K562 (cell line): ENCODE measurements around the gene GTPBP2. TPM values are rescaled to one million over a fixed set of nuclear protein-coding genes. Genes with fewer than 3 reads are reported as not detected.

ENCODE experiments used
- ATAC-seq: fragments of 200-7000 bp; cut with Tn5 transposase; 3 replicates; pipeline ENCODE4 v1.9.1; 2020; ENCODE audit warnings: moderate library complexity
- BruUV-seq: library from RNA; stranded (reverse); fragments of 400-500 nt; replicated peaks from 2 replicates; lab custom pipeline; 2021; lab: Mats Ljungman, UMichigan
- CTCF ChIA-PET: fragments of 300-600 bp; formaldehyde crosslinking; extraction: SDS; loops from one replicate; lab custom pipeline; 2021; ENCODE audit warnings: low intra/inter-chr PET ratio; lab: Yijun Ruan, JAX
- POLR2A ChIA-PET: fragments of 300-600, 350-650 bp; sonication (Branson Sonifier 250); formaldehyde crosslinking; extraction: SDS; loops from one replicate; lab custom pipeline; 2021; ENCODE audit warnings: antibody characterized with exemption, inconsistent platforms; lab: Yijun Ruan, JAX
- DNase-seq, 4 experiments: peaks; one replicate each; pipeline versions ENCODE4 v3.0.0 to v3.0.0-alpha.2; 2011 to 2018; ENCODE audit warnings: low spot score in 3 of 4, mixed read lengths in 3 of 4; ENCODE audit errors: extremely low read depth in 1 of 4
- FAIRE-seq: peaks from 2 replicates; lab custom pipeline; 2011; peaks lifted over from hg19 to GRCh38; lab: Jason Lieb, UNC
- H2AFZ ChIP-seq: 2 replicates; pipeline ENCODE4 v1.6.0; 2011; ENCODE audit warnings: low read depth, low read length, control low read depth, inconsistent platforms
- H3K27ac ChIP-seq: fragments of 200-600 bp; 3 replicates; pipeline ENCODE4 v1.8.0; 2011; ENCODE audit warnings: low read depth, mild to moderate bottlenecking, control low read depth, inconsistent platforms, low read length, moderate library complexity, mixed read lengths; ENCODE audit errors: extremely low read depth
- H3K27me3 ChIP-seq, 2 experiments: fragments of 300-600 bp in 1 of 2; 2 replicates in 1 of 2; 3 replicates in 1 of 2; pipeline versions ENCODE4 v1.6.0 to v1.8.0; 2011; ENCODE audit warnings: inconsistent platforms in 2 of 2, low read length in 2 of 2, mild to moderate bottlenecking in 1 of 2, mixed read lengths in 1 of 2, moderate library complexity in 1 of 2; ENCODE audit not compliant: control insufficient read depth in 2 of 2, insufficient read depth in 2 of 2
- H3K36me3 ChIP-seq: fragments of 300-600 bp; 3 replicates; pipeline ENCODE4 v1.8.0; 2011; ENCODE audit warnings: mild to moderate bottlenecking, low read length, inconsistent platforms; ENCODE audit not compliant: control insufficient read depth, insufficient read depth
- H3K4me1 ChIP-seq, 2 experiments: fragments of 200-600 bp in 1 of 2; replicated peaks in 1 of 2; 2 replicates in 1 of 2; 3 replicates in 1 of 2; pipeline versions ENCODE4 v1.5.1 to v1.8.0; 2011; ENCODE audit warnings: inconsistent platforms in 2 of 2, low read length in 2 of 2, mild to moderate bottlenecking in 1 of 2, mixed read lengths in 1 of 2, moderate library complexity in 1 of 2; ENCODE audit not compliant: control insufficient read depth in 2 of 2, insufficient read depth in 2 of 2
- H3K4me2 ChIP-seq: 2 replicates; pipeline ENCODE4 v1.6.1; 2011; ENCODE audit warnings: low read length, control low read depth, inconsistent platforms, mixed read lengths; ENCODE audit not compliant: insufficient read depth
- H3K4me3 ChIP-seq: fragments of 200-600 bp; sonication (generic), shearing (Covaris generic); 2 replicates; pipeline ENCODE4 v1.5.1; 2016; ENCODE audit warnings: control low read depth, inconsistent platforms
- H3K79me2 ChIP-seq: fragments of 200-600 bp; 3 replicates; pipeline ENCODE4 v1.8.0; 2011; ENCODE audit warnings: low read length, inconsistent platforms; ENCODE audit not compliant: control insufficient read depth, insufficient read depth
- H3K9ac ChIP-seq, 2 experiments: 2 replicates each; pipeline versions ENCODE4 v1.6.0 to v1.6.1; 2011; ENCODE audit warnings: low read depth in 2 of 2, low read length in 2 of 2, control low read depth in 1 of 2, inconsistent platforms in 1 of 2, mild to moderate bottlenecking in 1 of 2, mixed read lengths in 1 of 2; ENCODE audit not compliant: insufficient read depth in 1 of 2
- H3K9me1 ChIP-seq: one replicate; pipeline ENCODE4 v1.6.0; 2011; ENCODE audit warnings: inconsistent platforms, mild to moderate bottlenecking, low read length, moderate library complexity; ENCODE audit not compliant: control insufficient read depth, insufficient read depth
- H3K9me3 ChIP-seq: replicated peaks from 2 replicates; pipeline ENCODE4 v1.5.1; 2011; ENCODE audit warnings: low read depth, low read length, inconsistent platforms; ENCODE audit not compliant: control insufficient read depth, insufficient read depth
- H4K20me1 ChIP-seq: replicated peaks from 2 replicates; pipeline ENCODE4 v1.6.1; 2011; ENCODE audit warnings: low read length, inconsistent platforms, mixed read lengths; ENCODE audit not compliant: control insufficient read depth, insufficient read depth
- FOXK1 ChIP-seq: sonication (generic); formaldehyde crosslinking; IDR thresholded peaks from 2 replicates; pipeline ENCODE4 v1.8.0; 2022; ENCODE audit warnings: missing genetic modification reagents, mild to moderate bottlenecking, borderline replicate concordance
- HDAC1 ChIP-seq, 2 experiments: fragments of 450-650 bp; IDR thresholded peaks; 2 replicates each; pipeline ENCODE4 v1.6.1; 2016 to 2017; ENCODE audit warnings: inconsistent platforms in 1 of 2, mild to moderate bottlenecking in 1 of 2, moderate library complexity in 1 of 2
- MYNN ChIP-seq, 2 experiments: sonication (generic); formaldehyde crosslinking in 1 of 2; IDR thresholded peaks; 2 replicates each; pipeline versions ENCODE4 v1.5.0 to v1.6.1; 2016 to 2020; ENCODE audit warnings: antibody characterized with exemption in 1 of 2, missing genetic modification reagents in 1 of 2
- POLR2AphosphoS5 ChIP-seq: IDR thresholded peaks from 2 replicates; pipeline ENCODE4 v1.6.1; 2011; ENCODE audit warnings: mild to moderate bottlenecking, low read depth, low read length, moderate library complexity; ENCODE audit not compliant: control insufficient read depth, insufficient read depth
- POLR2G ChIP-seq: fragments of 200-400 bp; formaldehyde crosslinking; IDR thresholded peaks from 2 replicates; pipeline ENCODE4 v1.6.1; 2017; ENCODE audit warnings: low read depth, mild to moderate bottlenecking, antibody characterized with exemption, low read length, moderate library complexity
- RBFOX2 ChIP-seq: fragments of 200-400 bp; formaldehyde crosslinking; IDR thresholded peaks from 2 replicates; pipeline ENCODE4 v1.6.1; 2017; ENCODE audit warnings: low read depth, mild to moderate bottlenecking, low read length, moderate library complexity
- ZKSCAN1 ChIP-seq: fragments of 150-350 bp; IDR thresholded peaks from 2 replicates; pipeline ENCODE4 v1.6.1; 2016; ENCODE audit warnings: low read depth, low read length
- ZNF707 ChIP-seq: fragments of 250-450 bp; sonication (Bioruptor Pico); conservative IDR thresholded peaks from 2 replicates; pipeline ENCODE4 v1.8.0; 2022; ENCODE audit warnings: inconsistent platforms, mild to moderate bottlenecking, moderate library complexity
- WGBS: fragments of 100-300 bp; shearing (Covaris generic); methylation state at CpG from one replicate; pipeline ENCODE4 v1.1.6; 2016; ENCODE audit warnings: low coverage, mixed read lengths; ENCODE audit not compliant: insufficient coverage; ENCODE audit errors: missing lambda C conversion rate; 5-methylcytosine and 5-hydroxymethylcytosine counted together
- in situ Hi-C: fragments of 300-500 bp; cut with MboI; formaldehyde crosslinking; loops from 4 replicates; pipeline ENCODE4 v1.15.0; 2018; ENCODE audit warnings: inconsistent platforms, mixed read lengths
- intact Hi-C: fragments of 100-400 bp; cut with micrococcal nuclease; formaldehyde crosslinking; loops from 2 replicates; pipeline ENCODE4 v1.14.2; 2022
- polyA plus RNA-seq, 8 experiments: library from polyadenylated mRNA; depleted of rRNA in 4 of 8; stranded (reverse) in 5 of 8; unstranded in 3 of 8; fragments of >200 nt; fragmentation: Nextera tagmentation in 2 of 8; fragmentation: Illumina TruSeq in 1 of 8; extraction: Ambion mirVana in 2 of 8; extraction: Trizol in 1 of 8; gene quantifications; 2 replicates each; pipeline versions ENCODE4 v1.2.1 to v1.2.3, GENCODE V29; 2011 to 2014; ENCODE audit warnings: inconsistent platforms in 1 of 8, missing spikeins in 1 of 8
- total RNA-seq, 7 experiments: library from RNA; depleted of rRNA in 6 of 7; stranded (reverse); fragments of >200 nt in 6 of 7; fragmentation: Illumina TruSeq in 2 of 7; extraction: Trizol in 2 of 7; gene quantifications; 2 replicates each; pipeline versions ENCODE4 v1.2.1 to v1.2.3, GENCODE V29; 2011 to 2021; ENCODE audit warnings: low replicate concordance in 1 of 7
- TF ChIP-seq, protein P1 (sequence below): fragments of 250-450 bp; sonication (Bioruptor Pico); IDR thresholded peaks from 2 replicates; pipeline ENCODE4 v1.5.1; 2021; ENCODE audit warnings: mild to moderate bottlenecking
- TF ChIP-seq, protein P2 (sequence below): fragments of 450-650 bp; formaldehyde crosslinking; IDR thresholded peaks from 2 replicates; pipeline ENCODE4 v1.4.0; 2020; ENCODE audit warnings: mild to moderate bottlenecking, moderate library complexity
- TF ChIP-seq, protein P3 (sequence below): sonication (generic); formaldehyde crosslinking; IDR thresholded peaks from 2 replicates; pipeline ENCODE4 v1.8.0; 2023; ENCODE audit warnings: missing genetic modification reagents, mild to moderate bottlenecking, borderline replicate concordance

Gene GTPBP2
- total and polyA plus RNA-seq, 9 of the 15 experiments (the other 6 are each of a cell fraction or from before 2014, with no cell fraction given): 48.4 to 196 (median 111) TPM

GRCh38 chr6:43623880-43624785 lies 4.9 kb downstream of the GTPBP2 start:
- no peak overlapping the region for H2AFZ ChIP-seq
- H3K36me3 ChIP-seq: peaks cover 83% of the 10 kb centered on the region
- no peaks in the 10 kb centered on the region for H3K9me3 ChIP-seq
- H4K20me1 ChIP-seq: 0 out of 2 replicates have a peak, but pooled peaks cover 7% of the 10 kb centered on the region
- 93% methylated on average over 12 of the region's 12 CpGs for WGBS
- FAIRE-seq (no peak), ATAC-seq (no peak), DNase-seq (no peak)
- H3K4me3 ChIP-seq: no peak overlapping the region
- peaks cover 53% of the 10 kb centered on the region for H3K79me2 ChIP-seq
- H3K4me2 ChIP-seq: no peak overlapping the region
- peak overlapping the region in 1 of 2 experiments; percentile 59; a peak in 2 of 4 replicates for H3K9ac ChIP-seq
- no peaks in the 10 kb centered on the region for H3K27me3 ChIP-seq
- intact Hi-C loops: no loop called here
- peaks cover 21 to 23% of the 10 kb centered on the region in 2 experiments for H3K4me1 ChIP-seq
- no TSS peak for BruUV-seq
- ChIA-PET CTCF (interaction anchor here (0.6 to 1.1 kb wide), 3 partner anchors 10 to 458 kb away, joined by 3 read pairs; no protein-coding TSS in a partner anchor), POLR2A (interaction anchor here (0.6 to 7.9 kb wide), 11 partner anchors 8 to 1313 kb away, joined by 3 to 135 read pairs (median 4); partner anchors contain the start of gene MAD2L1BP)
- in situ Hi-C loops: no loop called here
- H3K27ac ChIP-seq: no peak overlapping the region; the same call in 2 of the 3 replicates
- H3K9me1 ChIP-seq: peaks cover 13% of the 10 kb centered on the region
- TF ChIP-seq, protein P1, sequence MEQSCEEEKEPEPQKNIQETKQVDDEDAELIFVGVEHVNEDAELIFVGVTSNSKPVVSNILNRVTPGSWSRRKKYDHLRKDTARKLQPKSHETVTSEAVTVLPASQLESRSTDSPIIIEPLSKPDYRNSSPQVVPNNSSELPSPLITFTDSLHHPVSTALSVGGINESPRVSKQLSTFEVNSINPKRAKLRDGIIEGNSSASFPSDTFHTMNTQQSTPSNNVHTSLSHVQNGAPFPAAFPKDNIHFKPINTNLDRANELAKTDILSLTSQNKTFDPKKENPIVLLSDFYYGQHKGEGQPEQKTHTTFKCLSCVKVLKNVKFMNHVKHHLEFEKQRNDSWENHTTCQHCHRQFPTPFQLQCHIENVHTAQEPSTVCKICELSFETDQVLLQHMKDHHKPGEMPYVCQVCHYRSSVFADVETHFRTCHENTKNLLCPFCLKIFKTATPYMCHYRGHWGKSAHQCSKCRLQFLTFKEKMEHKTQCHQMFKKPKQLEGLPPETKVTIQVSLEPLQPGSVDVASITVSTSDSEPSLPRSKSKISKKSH (CRISPR knock-in tag): no peak
- TF ChIP-seq MYNN (IDR thresholded peaks at IDR 0.05) (0 out of 2 replicates have a peak, but pooled peaks have one; percentile 10), MYNN (CRISPR knock-in tag; IDR thresholded peaks at IDR 0.05) (no peak), RBFOX2 (peak; percentile 80), POLR2G (peak; percentile 72), POLR2AphosphoS5 (peak; percentile 24; the same call in 1 of the 2 replicates), ZNF707 (CRISPR knock-in tag) (no peak), FOXK1 (CRISPR knock-in tag) (no peak), HDAC1 (IDR thresholded peaks at IDR 0.05) (no peak), ZKSCAN1 (no peak)
- TF ChIP-seq, protein P2, sequence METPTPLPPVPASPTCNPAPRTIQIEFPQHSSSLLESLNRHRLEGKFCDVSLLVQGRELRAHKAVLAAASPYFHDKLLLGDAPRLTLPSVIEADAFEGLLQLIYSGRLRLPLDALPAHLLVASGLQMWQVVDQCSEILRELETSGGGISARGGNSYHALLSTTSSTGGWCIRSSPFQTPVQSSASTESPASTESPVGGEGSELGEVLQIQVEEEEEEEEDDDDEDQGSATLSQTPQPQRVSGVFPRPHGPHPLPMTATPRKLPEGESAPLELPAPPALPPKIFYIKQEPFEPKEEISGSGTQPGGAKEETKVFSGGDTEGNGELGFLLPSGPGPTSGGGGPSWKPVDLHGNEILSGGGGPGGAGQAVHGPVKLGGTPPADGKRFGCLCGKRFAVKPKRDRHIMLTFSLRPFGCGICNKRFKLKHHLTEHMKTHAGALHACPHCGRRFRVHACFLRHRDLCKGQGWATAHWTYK (CRISPR knock-in tag): no peak
- TF ChIP-seq, protein P3, sequence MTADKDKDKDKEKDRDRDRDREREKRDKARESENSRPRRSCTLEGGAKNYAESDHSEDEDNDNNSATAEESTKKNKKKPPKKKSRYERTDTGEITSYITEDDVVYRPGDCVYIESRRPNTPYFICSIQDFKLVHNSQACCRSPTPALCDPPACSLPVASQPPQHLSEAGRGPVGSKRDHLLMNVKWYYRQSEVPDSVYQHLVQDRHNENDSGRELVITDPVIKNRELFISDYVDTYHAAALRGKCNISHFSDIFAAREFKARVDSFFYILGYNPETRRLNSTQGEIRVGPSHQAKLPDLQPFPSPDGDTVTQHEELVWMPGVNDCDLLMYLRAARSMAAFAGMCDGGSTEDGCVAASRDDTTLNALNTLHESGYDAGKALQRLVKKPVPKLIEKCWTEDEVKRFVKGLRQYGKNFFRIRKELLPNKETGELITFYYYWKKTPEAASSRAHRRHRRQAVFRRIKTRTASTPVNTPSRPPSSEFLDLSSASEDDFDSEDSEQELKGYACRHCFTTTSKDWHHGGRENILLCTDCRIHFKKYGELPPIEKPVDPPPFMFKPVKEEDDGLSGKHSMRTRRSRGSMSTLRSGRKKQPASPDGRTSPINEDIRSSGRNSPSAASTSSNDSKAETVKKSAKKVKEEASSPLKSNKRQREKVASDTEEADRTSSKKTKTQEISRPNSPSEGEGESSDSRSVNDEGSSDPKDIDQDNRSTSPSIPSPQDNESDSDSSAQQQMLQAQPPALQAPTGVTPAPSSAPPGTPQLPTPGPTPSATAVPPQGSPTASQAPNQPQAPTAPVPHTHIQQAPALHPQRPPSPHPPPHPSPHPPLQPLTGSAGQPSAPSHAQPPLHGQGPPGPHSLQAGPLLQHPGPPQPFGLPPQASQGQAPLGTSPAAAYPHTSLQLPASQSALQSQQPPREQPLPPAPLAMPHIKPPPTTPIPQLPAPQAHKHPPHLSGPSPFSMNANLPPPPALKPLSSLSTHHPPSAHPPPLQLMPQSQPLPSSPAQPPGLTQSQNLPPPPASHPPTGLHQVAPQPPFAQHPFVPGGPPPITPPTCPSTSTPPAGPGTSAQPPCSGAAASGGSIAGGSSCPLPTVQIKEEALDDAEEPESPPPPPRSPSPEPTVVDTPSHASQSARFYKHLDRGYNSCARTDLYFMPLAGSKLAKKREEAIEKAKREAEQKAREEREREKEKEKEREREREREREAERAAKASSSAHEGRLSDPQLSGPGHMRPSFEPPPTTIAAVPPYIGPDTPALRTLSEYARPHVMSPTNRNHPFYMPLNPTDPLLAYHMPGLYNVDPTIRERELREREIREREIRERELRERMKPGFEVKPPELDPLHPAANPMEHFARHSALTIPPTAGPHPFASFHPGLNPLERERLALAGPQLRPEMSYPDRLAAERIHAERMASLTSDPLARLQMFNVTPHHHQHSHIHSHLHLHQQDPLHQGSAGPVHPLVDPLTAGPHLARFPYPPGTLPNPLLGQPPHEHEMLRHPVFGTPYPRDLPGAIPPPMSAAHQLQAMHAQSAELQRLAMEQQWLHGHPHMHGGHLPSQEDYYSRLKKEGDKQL (CRISPR knock-in tag): peak; percentile 70; the same call in 1 of the 2 replicates
